SK-N-MC (cell line): ENCODE data around the gene PHRF1.

Source experiments
- EZH2 ChIP-seq: fragments of 200-600 bp; sonication (generic); IDR thresholded peaks from one replicate; pipeline ENCODE4 v1.6.1; 2017; ENCODE audit warnings: antibody characterized with exemption
- FOXP2 ChIP-seq: optimal IDR thresholded peaks from 2 replicates; pipeline ENCODE3; 2011; ENCODE audit warnings: mild to moderate bottlenecking, moderate library complexity; ENCODE audit not compliant: insufficient read depth; ENCODE audit errors: extremely low read length, control extremely low read depth
- POLR2AphosphoS5 ChIP-seq: IDR thresholded peaks from 2 replicates; pipeline ENCODE4 v1.6.1; 2012; ENCODE audit warnings: mild to moderate bottlenecking, low read depth, low read length, borderline replicate concordance

DNA sequence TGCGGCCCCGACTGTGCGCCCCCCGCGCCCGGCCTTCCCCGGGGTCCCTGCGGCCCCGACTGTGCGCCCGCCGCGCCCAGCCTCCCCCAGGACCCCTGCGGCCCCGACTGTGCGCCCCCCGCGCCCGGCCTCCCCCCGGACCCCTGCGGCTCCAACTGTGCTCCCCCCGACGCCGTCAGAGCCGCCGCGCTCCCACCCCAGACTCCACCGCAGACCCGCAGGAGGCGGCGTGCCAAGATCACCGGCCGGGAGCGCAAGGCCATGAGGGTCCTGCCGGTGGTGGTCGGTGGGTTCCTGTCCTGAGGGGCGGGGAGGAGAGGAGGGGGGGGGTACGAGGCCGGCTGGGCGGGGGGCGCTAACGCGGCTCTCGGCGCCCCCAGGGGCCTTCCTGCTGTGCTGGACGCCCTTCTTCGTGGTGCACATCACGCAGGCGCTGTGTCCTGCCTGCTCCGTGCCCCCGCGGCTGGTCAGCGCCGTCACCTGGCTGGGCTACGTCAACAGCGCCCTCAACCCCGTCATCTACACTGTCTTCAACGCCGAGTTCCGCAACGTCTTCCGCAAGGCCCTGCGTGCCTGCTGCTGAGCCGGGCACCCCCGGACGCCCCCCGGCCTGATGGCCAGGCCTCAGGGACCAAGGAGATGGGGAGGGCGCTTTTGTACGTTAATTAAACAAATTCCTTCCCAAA is 63.9 kb downstream of the PHRF1 start:
- TF ChIP-seq EZH2 (no peak), POLR2AphosphoS5 (no peak), FOXP2 (no peak)
